CD4-positive, alpha-beta T cell treated with Interleukin-10 for 1 hour (primary cell): ENCODE measurements around the gene NPLOC4.

Source experiments
- DNase-seq: peaks from one replicate; pipeline ENCODE4 v3.0.0-alpha.2; 2020

NPLOC4 gene

DNA sequence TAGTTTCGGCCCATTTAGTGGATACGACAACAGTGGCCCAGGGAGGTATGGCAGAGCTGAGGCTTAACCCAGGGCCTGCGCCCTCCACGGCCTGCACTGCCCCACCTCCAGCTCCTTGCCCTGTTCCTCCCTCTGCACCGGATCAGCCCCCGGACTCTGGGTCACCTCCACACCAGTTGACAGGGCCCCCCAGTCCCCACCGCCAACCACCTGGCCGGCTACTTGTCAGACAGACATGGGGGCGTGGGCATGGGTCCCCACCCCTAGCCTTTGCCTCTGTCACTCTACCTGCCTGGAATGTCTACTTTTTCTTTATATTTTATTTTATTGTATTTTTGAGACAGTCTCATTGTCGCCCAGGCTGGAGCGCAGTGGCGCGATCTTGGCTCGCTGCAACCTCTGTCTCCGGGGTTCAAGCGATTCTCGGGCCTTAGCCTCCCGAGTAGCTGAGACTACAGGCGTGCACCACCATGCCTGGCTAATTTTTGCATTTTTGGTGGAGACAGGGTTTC lies 121.3 kb downstream of the NPLOC4 start:
- no peak for DNase-seq

DNA sequence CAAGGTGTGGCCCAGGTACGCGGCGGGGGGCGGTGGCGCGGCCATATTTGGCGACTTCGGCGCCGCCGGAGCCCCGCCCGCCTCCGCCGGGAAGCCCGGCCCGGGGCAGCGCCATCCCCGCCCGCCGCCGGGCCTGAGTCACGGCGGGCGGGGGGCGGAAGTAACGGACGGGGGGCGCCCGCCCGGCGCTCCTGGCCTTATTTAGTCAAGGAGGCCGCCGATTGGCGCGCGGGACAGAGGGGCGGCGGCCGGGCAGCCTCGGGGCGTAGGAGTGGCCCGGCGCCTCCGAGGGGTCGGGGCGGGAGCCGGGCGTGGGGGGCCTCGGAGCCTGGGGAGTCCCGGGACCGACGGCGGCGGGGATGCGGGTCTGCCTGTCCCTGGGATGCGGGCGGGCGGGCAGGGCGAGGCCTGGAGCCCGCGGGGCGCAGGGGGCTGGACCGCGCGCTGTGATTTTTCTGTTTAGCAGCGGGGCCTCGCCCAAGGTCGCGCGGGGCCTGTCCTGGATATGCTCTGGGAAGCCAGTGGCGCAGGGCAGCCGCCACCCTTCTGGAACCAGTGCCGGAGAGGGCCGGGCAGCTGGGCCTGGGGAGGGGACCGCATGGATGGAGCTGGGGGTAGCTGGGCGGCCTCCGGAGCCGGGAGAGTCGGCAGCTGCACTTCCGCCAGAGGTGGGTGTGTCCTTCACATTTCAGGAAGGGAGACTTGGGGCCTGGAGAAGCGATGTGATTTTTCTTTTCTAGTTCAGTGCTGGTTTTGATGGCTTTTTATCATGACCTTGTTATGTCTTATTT lies 122.0 kb downstream of the NPLOC4 start:
- peak; percentile 78 for DNase-seq

DNA sequence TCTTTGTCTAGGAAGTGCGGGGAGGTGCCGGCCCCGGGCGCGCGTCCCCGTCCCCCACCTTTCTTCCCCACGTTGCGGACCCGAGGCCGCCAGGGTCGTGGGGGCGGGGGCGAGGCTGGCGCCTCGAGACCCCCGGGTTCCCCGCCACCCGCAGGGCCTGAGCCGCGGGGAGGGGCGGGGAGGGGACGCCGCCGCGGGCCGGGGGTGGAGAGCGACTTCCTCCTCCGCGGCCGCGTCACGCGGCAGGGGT lies 122.5 kb downstream of the NPLOC4 start:
- DNase-seq: no peak

DNA sequence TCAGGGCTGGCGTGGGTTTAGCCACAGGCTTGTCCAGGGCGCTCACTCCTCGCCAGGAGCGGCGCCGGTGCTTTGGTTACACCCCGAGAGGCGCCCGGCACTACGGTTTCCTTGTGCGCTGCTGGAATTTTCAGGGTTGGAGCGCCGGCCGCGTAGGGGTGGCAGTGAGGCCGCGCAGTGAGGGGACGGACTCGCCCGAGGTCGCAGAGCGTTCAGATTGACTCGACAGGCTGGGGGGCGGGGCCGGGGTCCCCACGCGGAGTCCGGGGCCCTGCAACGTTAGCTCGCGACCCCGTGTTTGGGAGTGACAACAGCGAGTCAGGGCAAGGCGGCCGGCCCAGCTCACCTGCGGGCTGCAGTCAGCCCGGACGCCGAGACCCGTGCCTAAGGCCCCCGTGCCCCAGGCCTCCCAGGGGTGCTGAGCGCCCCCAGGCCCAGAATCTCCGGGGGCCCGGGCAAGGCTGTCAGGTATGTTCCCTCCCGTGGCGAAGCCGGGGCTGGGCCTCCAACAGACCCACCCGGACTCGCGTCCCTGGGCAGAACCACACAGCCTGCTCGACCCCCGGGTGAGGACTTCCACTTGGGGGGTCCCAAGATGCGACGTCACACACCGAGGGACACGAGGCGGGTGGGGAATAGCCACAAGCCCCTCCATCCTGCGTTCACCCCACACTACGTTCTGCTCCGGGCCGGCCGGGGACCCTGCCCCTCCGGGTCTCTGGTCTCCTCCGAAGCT lies 123.0 kb downstream of the NPLOC4 start:
- peak; percentile 37 for DNase-seq

DNA sequence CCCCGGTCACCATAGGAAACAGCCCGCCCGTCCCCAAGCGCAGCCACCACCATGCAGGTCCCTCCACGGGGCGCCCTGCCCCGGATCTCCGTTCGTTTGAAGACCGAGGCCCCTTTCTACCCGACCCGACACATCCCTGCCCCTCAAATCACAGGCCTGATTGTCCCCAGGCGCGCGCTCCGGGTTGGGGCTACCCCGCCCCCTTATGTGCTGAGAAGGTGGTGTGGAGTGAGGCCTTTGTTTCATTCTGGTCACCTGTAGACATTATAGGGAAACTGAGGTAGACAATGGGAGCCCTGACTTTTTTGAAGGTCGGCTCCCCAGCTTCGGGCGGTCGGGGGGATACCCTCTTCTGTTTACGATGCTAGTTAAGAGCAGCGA lies 123.5 kb downstream of the NPLOC4 start:
- DNase-seq: peak; percentile 58

DNA sequence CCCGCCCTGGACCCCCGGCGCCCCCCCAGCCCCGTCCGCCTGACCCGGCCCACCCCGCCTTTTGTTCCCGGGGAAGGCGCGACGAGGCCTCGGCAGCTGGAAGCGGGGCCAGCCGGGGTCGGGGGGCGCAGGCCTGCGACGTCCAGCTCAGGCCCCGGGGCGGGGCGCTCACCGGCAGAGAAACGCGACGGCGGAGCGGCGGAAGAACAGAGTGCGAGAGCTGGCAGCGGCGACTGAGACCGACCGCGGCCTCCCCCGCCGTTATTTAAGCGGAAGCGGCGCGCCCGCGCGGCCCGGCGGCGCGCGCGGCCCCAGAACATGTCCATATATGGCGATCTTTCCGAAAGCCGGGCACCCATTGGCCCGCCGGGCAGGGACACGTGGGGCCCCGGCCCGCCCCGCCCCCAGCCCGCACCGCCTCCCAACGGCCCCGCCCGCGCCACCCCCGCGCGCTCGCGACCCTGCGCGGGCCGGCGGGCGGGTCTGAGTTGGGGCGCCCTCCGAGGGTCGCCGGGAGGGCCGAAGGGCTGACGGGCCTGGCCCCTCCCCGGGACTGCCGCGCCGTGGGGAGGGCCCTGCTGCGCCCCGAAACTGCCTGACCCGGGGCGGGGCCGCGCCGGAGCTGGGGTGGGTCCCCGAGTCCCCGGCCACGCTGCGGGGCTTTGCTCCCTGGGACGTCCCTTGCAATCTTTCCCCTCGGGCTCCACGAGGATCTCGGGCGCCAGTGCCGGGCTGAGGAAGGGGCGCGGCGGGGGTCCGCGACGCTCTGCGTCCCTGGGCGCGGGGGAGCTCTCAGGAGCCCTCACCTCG lies 124.1 kb downstream of the NPLOC4 start, which contains the start of gene ACTG1:
Gene ACTG1, minus strand, starts transcription at position 238 of the 810 bp plus-strand sequence. CDS start 445 bp downstream, outside the sequence.
- peak; percentile 95 for DNase-seq

DNA sequence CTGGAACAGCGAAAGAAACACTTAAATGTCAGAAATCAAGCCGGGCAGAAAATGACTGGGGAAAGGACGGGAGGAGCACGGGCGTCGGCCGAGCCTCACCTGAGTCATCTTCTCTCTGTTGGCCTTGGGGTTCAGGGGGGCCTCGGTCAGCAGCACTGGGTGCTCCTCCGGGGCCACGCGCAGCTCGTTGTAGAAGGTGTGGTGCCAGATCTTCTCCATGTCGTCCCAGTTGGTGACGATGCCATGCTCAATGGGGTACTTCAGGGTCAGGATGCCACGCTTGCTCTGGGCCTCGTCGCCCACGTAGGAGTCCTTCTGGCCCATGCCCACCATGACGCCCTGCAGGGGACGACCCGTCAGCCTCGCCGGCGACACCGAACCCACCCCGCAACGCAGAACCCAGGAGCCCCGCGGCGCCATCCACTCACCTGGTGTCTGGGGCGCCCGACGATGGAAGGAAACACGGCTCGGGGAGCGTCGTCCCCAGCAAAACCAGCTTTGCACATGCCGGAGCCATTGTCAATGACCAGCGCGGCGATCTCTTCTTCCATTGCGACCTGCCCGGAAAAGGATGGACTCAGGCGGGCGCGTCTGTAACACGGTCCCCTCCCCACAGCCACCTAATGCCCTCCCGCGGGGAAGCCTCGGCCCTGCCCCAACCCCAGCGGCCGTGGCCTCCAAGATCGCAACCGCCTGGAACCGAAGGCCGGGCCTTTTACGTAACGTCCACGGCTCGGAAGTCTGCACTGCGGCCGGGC lies 124.9 kb downstream of the NPLOC4 start:
- DNase-seq: no peak

DNA sequence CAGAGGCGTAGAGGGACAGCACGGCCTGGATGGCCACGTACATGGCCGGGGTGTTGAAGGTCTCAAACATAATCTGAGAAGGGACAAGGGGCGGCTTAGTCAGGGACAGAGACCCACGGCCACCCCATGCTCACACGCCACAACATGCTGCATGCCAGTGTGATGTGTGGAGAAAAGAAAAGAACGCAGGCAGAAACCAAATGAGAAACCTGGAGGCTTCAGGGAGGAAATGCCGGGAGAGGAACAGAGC lies 125.4 kb downstream of the NPLOC4 start:
- no peak for DNase-seq

- DNase-seq: peak; percentile 51
These were observed 125.9 kb downstream of the NPLOC4 start for GRCh38 chr17:81510785-81511553.

DNA sequence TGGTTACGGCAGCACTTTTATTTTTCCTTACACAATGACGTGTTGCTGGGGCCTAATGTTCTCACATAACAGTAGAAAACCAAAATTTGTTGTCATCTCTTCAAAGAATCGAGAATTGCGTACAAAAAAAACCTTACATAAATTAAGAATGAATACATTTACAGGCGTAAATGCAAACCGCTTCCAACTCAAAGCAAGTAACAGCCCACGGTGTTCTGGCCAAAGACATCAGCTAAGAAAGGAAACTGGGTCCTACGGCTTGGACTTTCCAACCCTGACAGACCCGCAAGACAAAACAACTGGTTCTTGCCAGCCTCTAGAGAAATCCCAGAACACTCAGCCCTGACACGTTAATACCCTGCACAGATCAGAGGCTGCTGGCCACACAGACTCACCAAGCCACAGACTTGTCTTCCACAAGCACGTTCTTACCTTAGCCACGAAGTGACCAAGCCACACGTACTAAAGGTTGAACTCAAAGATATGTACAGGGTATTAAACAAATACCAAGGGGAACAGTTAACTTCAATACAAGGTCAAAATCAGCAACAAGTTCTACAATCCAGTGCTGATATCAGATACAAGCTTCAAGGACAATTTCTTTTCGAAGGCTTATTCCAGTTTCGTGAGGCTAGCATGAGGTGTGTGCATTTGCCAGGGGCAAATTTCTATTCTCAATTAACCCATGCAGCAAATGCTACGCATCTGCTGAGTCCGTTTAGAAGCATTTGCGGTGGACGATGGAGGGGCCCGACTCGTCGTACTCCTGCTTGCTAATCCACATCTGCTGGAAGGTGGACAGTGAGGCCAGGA lies 126.7 kb downstream of the NPLOC4 start:
- peak; percentile 22 for DNase-seq

- DNase-seq: peak; percentile 53
These were observed 127.5 kb downstream of the NPLOC4 start for GRCh38 chr17:81509207-81509971.

DNA sequence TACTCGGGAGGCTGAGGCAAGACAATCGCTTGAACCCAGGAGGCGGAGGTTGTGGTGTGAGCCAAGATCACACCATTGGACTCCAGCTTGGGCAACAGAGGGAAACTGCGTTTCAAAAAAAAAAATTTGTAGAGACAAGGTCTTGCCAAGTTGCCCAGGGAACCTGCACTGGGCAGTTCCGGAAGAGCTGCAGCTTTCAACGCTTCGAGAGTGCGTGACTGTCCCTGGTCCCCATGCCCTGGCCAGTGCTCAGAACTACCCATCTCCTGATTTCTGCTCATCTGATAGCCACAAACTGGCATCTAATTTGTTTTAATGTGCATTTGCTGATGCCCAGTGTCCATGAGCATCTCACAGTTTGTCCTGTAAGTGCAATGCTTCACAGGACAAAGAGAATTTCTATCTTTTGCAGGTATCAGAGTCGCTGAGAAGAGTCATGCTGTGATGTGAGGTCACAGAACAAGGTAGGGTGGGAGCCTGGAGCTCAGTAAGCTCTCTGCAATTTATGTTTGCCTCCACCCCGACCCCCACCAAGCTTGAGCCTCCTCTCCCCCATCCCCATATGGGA lies 128.2 kb downstream of the NPLOC4 start:
- no peak for DNase-seq
